Stomach (tissue), 4 donors: Measurements from ENCODE around the gene MRPS14.

Experiments used
- CTCF ChIP-seq, 7 experiments: fragments of 450-650 bp in 4 of 7; fragments of 200-600 bp in 3 of 7; sonication (generic) in 3 of 7; IDR thresholded peaks; one replicate each; pipeline ENCODE4 v1.5.1; 2016 to 2019; ENCODE audit warnings: antibody characterized with exemption in 7 of 7, control low read depth in 2 of 7, mild to moderate bottlenecking in 1 of 7
- EP300 ChIP-seq: sonication (generic); formaldehyde crosslinking; IDR thresholded peaks from one replicate; pipeline ENCODE4 v1.6.1; 2017; ENCODE audit warnings: antibody characterized with exemption
- POLR2A ChIP-seq, 4 donors: fragments of 450-650 bp; IDR thresholded peaks; one replicate each; pipeline ENCODE4 v1.6.1; 2016; ENCODE audit warnings: antibody characterized with exemption in 4 of 4, control low read depth in 2 of 4, mild to moderate bottlenecking in 1 of 4, moderate library complexity in 1 of 4
- POLR2AphosphoS5 ChIP-seq, 3 donors: sonication (generic); formaldehyde crosslinking; IDR thresholded peaks; one replicate each; pipeline ENCODE4 v1.6.1; 2016; ENCODE audit warnings: antibody characterized with exemption in 3 of 3

- TF ChIP-seq POLR2A (IDR thresholded peaks at IDR 0.05) (no peak), EP300 (no peak), CTCF (IDR thresholded peaks at IDR 0.05) (no peak), POLR2AphosphoS5 (IDR thresholded peaks at IDR 0.05) (no peak)
These were observed 34.2 kb downstream of the MRPS14 start for GRCh38 chr1:174988986-174989385.
